NCI-H1417 treated with DMSO at 0.1 percent for 48 hours (cell line): ENCODE measurements around the gene CNNM2.
"Not testable (repeated sequence)": the region's sequence is repeated elsewhere in the genome, so short reads cannot be mapped to it uniquely, and the experiment has no call there.

Experiments used
- DNase-seq: peaks from one replicate; lab custom pipeline; 2025; lab: John Stamatoyannopoulos, UW

CNNM2 gene

GRCh38 chr10:102967123-102967522 is 49.0 kb downstream of the CNNM2 start:
- DNase-seq: no peak

- no peak for DNase-seq
Measured at GRCh38 chr10:102970562-102971340, 52.7 kb downstream of the CNNM2 start.

GRCh38 chr10:102975483-102976379 is 57.6 kb downstream of the CNNM2 start:
- no peak for DNase-seq

DNA sequence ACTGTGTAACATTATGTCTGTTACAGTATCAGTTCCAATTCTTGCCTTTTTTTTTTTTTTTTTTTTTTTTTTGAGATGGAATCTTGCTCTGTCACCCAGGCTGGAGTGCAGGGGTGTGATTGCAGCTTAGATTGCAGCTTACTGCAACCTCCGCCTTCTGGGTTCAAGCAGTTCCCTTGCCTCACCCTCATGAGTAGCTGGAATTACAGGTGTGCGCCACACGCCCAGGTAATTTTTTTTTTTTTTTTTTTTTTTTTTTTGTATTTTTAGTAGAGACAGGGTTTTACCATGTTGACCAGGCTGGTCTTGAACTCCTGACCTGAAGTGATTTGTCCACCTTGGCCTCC is 58.3 kb downstream of the CNNM2 start:
- DNase-seq: not testable (repeated sequence)

DNA sequence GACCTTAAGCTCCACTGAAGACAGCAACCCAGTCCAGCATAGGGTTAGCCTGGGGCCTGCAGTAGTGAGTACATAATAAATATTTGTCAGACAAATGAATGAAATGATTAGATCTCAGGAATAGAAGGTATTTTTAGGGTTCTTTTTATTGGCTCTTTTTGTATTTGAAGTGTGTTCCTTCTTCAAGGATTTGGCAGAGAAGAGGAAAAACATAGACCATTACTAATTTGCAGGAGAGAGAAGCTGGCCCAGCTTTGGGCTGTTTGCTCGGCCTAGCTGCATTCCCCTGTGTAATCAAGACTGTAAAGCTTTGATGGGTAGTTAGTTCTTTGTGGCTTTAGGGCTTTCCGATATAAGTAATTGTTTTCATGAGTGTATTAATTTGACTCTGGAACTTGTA is 64.2 kb downstream of the CNNM2 start:
- DNase-seq: no peak

DNA sequence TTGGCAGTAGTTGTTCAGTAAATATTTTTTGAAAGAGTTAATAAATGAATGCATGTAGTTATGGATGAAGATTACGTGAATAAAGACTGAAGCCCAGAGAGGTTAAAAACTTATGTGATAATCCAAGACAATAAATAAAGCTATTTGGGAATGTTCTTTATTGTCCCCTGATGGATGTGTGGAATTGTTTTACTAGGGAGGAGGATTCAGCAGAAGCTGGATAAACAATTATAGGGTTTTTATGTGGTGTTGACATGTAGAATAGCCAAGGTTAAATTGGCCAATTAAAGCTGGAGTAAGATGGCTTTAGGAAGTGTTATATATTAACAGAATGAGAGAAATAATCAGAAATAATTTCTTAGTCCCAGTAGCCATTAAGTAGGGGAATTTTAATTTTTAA is 66.0 kb downstream of the CNNM2 start:
- DNase-seq: no peak

DNA sequence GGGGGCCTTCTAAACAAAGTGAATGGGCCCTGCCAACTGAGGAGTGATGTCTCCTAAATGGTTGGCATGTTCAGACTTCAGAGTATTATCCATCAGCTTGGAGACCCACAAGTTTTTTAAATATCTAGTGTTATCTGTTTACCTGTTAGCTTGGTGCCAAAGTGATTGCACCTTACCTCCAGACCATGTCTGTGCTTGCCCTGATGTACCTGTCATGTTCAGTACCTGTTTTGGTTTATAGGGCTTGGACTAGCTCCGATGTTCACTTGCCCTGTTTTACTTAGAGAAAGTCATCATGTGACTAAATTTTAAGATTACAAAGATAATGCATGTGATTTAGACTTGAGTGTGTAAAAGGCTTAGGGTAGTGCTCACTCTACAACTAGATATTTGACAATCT is 67.7 kb downstream of the CNNM2 start:
- no peak for DNase-seq

GRCh38 chr10:102988404-102989314 is 70.6 kb downstream of the CNNM2 start:
- DNase-seq: no peak

DNA sequence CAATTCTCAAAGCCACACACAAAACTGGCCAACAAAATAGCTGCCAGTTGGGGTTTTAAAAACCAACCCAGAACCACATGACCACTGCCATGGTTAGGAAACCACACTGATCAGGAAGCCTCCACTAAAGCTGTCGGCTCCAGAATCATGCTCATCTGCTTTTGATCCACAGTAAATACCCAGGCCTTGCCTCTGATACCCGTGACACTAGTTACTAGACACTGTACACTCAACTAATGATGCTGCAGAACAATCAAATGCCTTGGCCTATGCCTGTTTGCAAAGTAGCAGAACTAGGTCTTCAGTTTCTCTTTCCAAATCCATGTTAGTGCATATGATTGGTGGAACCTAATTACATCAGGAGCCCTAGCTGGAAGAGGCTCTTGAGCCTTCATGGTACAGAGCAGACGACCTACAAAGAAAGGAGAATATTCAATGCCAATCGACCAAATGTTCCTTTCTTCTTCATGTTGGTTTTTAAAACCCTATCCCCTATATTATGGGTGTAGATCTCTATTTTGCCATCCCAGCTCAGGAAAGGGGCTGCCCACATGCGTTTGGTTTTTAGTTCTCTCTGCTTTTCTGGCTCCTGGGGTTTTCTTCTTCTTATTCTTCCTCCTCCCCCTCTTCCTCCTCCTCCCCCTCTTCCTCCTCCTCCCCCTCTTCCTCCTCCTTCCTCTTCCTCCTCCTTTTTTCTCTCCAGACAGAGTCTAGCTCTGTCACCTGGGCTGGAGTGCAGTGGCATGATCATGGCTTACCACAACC is 76.6 kb downstream of the CNNM2 start:
- no peak for DNase-seq

DNA sequence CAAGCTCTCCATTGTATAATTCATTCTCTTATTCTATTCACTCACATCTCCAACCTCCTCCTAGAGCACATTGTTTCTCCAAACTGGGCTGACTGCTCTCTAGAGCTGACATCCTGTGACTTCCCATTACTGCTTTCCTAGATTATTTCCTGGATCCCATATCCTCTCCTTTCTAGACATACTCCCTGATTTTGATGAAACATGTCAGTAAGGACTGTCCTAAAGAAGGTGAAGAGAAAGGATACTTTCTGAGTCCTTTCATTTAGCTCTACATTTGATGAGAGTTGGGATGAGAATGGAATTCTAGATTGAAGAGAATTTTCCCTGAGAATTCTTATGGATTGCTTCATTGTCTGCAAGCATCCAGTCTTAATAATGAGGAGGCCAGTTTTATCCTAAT is 78.8 kb downstream of the CNNM2 start:
- DNase-seq: no peak

GRCh38 chr10:102997998-102998397 is 79.9 kb downstream of the CNNM2 start:
- no peak for DNase-seq

GRCh38 chr10:102998399-102998907 is 80.4 kb downstream of the CNNM2 start:
- DNase-seq: no peak

- DNase-seq: not testable (repeated sequence)
Measured at GRCh38 chr10:103000050-103000449, 82.0 kb downstream of the CNNM2 start.

- no peak for DNase-seq
Measured at GRCh38 chr10:103007017-103007416, 88.9 kb downstream of the CNNM2 start.

DNA sequence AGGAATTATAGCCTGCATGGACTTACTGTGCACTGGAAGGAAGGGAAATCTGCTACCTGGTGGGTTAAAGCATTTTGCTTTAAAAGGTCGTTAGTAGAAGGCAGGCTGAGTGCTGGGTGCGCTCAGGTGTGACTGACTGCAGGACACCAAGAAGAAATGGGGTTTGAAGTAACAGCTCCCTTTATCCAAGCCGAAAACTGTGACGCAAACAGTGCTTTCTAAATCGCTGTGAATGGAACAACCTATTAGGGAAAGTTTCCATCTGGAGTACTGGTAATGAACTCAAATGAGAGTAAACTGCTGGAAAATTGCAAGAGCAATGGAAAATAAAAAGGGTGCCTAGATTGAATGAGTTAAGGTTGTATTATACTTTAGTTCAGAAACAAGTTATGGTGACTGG is 95.3 kb downstream of the CNNM2 start:
- DNase-seq: no peak

GRCh38 chr10:103019425-103019824 is 101.3 kb downstream of the CNNM2 start:
- no peak for DNase-seq

GRCh38 chr10:103021150-103021899 is 103.2 kb downstream of the CNNM2 start:
- no peak for DNase-seq

DNA sequence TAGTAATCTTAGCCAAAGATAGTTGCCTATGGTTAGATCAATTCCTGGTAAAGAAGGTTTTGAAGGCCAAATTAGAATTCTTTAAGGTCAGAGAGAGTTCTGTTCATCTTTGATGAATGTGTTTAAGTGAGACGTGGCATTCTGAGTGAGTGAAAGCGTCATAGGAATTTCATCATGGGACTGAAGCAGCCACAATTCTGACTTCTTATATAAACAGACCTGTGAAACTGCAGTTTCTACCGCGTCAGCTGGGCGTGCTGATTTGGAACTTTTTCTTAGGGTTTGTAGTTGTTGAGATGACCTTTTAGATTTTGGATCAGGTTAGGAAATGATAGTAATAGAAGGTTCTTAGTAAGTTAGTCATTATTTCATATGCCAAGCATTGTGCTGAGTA is 103.8 kb downstream of the CNNM2 start:
- DNase-seq: no peak

- no peak for DNase-seq
Measured at GRCh38 chr10:103025696-103026095, 107.6 kb downstream of the CNNM2 start.

- DNase-seq: no peak
Measured at GRCh38 chr10:103038570-103038969, 120.5 kb downstream of the CNNM2 start.

GRCh38 chr10:103040418-103040817 is 122.3 kb downstream of the CNNM2 start:
- DNase-seq: no peak
